ENCODE measurements around the gene PRR20G.

- no peak for TF ChIP-seq GTF3C2 (IDR thresholded peaks at IDR 0.05; ENCODE audit: borderline replicate concordance, extremely low read depth, insufficient read length)
- no peak for TF ChIP-seq CTCF (IDR thresholded peaks at IDR 0.05 in 2 of 3, conservative IDR thresholded peaks at IDR 0.05 in 1 of 3; ENCODE audit: insufficient read depth in 2 of 3, low read depth in 1 of 3, low read length in 3 of 3)
- no peak for TF ChIP-seq NR4A1 (CRISPR knock-in tag; IDR thresholded peaks at IDR 0.05)
- TF ChIP-seq NR4A1 (tag; IDR thresholded peaks at IDR 0.05), result no peak
- TF ChIP-seq MTA1 (IDR thresholded peaks at IDR 0.05; ENCODE audit: borderline replicate concordance), result no peak
- TF ChIP-seq EGR1 (conservative IDR thresholded peaks at IDR 0.05), result no peak
- no peak for TF ChIP-seq FOXA3 (CRISPR knock-in tag; conservative IDR thresholded peaks at IDR 0.05 in 1 of 2, IDR thresholded peaks at IDR 0.05 in 1 of 2)
- no peak for TF ChIP-seq ZNF224 (CRISPR knock-in tag; IDR thresholded peaks at IDR 0.05)
- no peak for TF ChIP-seq CEBPB (tag; IDR thresholded peaks at IDR 0.05)
- TF ChIP-seq AFF1 (IDR thresholded peaks at IDR 0.05; ENCODE audit: low read depth in 1 of 2, partially characterized antibody in 2 of 2), result no peak
- no peak for TF ChIP-seq POLR2A (conservative IDR thresholded peaks at IDR 0.05)
- no peak for TF ChIP-seq RAD51 (IDR thresholded peaks at IDR 0.05; ENCODE audit: borderline replicate concordance, low read depth)
- TF ChIP-seq HNRNPLL (IDR thresholded peaks at IDR 0.05; ENCODE audit: low read depth, low read length, poor library complexity, severe bottlenecking), result no peak
- no peak for TF ChIP-seq MAFK (IDR thresholded peaks at IDR 0.05; ENCODE audit: low read length)
- no peak for TF ChIP-seq ZNF707 (CRISPR knock-in tag; conservative IDR thresholded peaks at IDR 0.05)
Measured at GRCh38 chr3:127258733-127259132, 29.1 kb downstream of the PRR20G start.
